Smooth muscle cell (in vitro differentiated cells): ENCODE results near the gene SPPL2B. TPM values are rescaled to one million over a fixed set of nuclear protein-coding genes. Genes with fewer than 3 reads are reported as not detected.
A peak's percentile ranks its signal among the peaks of the same experiment; 100 is the strongest.

ENCODE experiments used
- DNase-seq: peaks from one replicate; lab custom pipeline; 2025; ENCODE audit not compliant: unreplicated experiment; lab: John Stamatoyannopoulos, UW
- H2AFZ ChIP-seq: fragments of 200-600 bp; sonication (generic); 2 replicates; pipeline ENCODE4 v1.6.0; 2016; ENCODE audit warnings: antibody characterized with exemption, low read depth, mild to moderate bottlenecking
- H3F3A ChIP-seq: fragments of 200-600 bp; sonication (generic); 2 replicates; pipeline ENCODE4 v1.6.0; 2017; ENCODE audit warnings: antibody characterized with exemption, low read depth
- H3K27ac ChIP-seq: fragments of 200-600 bp; sonication (generic); 2 replicates; pipeline ENCODE4 v1.5.1; 2016; ENCODE audit warnings: low read depth, mild to moderate bottlenecking
- H3K27me3 ChIP-seq: fragments of 200-600 bp; sonication (generic); 2 replicates; pipeline ENCODE4 v1.6.1; 2016; ENCODE audit warnings: low read depth, mild to moderate bottlenecking
- H3K36me3 ChIP-seq: fragments of 200-600 bp; sonication (generic); 2 replicates; pipeline ENCODE4 v1.5.1; 2016; ENCODE audit warnings: low read depth
- H3K4me1 ChIP-seq: fragments of 200-600 bp; sonication (generic); 2 replicates; pipeline ENCODE4 v1.5.1; 2016; ENCODE audit warnings: low read depth
- H3K4me2 ChIP-seq: fragments of 200-600 bp; sonication (generic); 2 replicates; pipeline ENCODE4 v1.6.0; 2016; ENCODE audit warnings: mild to moderate bottlenecking
- H3K4me3 ChIP-seq: fragments of 200-600 bp; sonication (generic); 2 replicates; pipeline ENCODE4 v1.5.1; 2016; ENCODE audit warnings: mild to moderate bottlenecking
- H3K79me2 ChIP-seq: fragments of 200-600 bp; sonication (generic); 2 replicates; pipeline ENCODE4 v1.6.0; 2016; ENCODE audit warnings: low read depth, mild to moderate bottlenecking
- H3K9ac ChIP-seq: fragments of 200-600 bp; sonication (generic); 2 replicates; pipeline ENCODE4 v1.6.0; 2016; ENCODE audit warnings: low read depth
- H3K9me3 ChIP-seq: fragments of 200-600 bp; sonication (generic); replicated peaks from 2 replicates; pipeline ENCODE4 v1.5.1; 2016; ENCODE audit warnings: low read depth
- H4K20me1 ChIP-seq: fragments of 200-600 bp; sonication (generic); 2 replicates; pipeline ENCODE4 v1.6.0; 2016; ENCODE audit warnings: low read depth
- CTCF ChIP-seq: fragments of 200-600 bp; sonication (generic); IDR thresholded peaks from 2 replicates; pipeline ENCODE4 v1.5.1; 2017; ENCODE audit warnings: borderline replicate concordance, mild to moderate bottlenecking, antibody characterized with exemption; ENCODE audit not compliant: insufficient read depth, poor library complexity, severe bottlenecking
- WGBS: methylation state at CpG from one replicate; pipeline ENCODE4 v1.1.7; 2016; ENCODE audit warnings: low lambda C conversion rate; 5-methylcytosine and 5-hydroxymethylcytosine counted together
- polyA plus RNA-seq: library from polyadenylated mRNA; unstranded; fragments of >200 nt; fragmentation: Nextera tagmentation; extraction: Ambion mirVana; gene quantifications from 2 replicates; pipeline ENCODE4 v1.2.1, GENCODE V29; 2016
- total RNA-seq: library from RNA; depleted of rRNA; stranded (reverse); fragments of >200 nt; gene quantifications from 2 replicates; pipeline ENCODE4 v1.2.3, GENCODE V29; 2014

Gene SPPL2B
- total and polyA plus RNA-seq, 2 experiments from 2014 or later, result 53.6 to 54.7 TPM

GRCh38 chr19:2288818-2289713 lies 39.4 kb upstream of the SPPL2B start:
- DNase-seq, result no peak
- H2AFZ ChIP-seq, result no peak overlapping the region
- no peak overlapping the region for H3K4me3 ChIP-seq
- H3K36me3 ChIP-seq, result no peaks in the 10 kb centered on the region
- no peaks in the 10 kb centered on the region for H3K79me2 ChIP-seq
- no peaks in the 10 kb centered on the region for H3K9me3 ChIP-seq
- TF ChIP-seq CTCF, result no peak
- H3K9ac ChIP-seq, result no peak overlapping the region
- H3F3A ChIP-seq, result no peaks in the 10 kb centered on the region
- peaks cover 58% of the 10 kb centered on the region for H4K20me1 ChIP-seq
- H3K4me1 ChIP-seq, result peaks cover 10% of the 10 kb centered on the region
- no peak overlapping the region for H3K4me2 ChIP-seq
- H3K27ac ChIP-seq, result no peak overlapping the region
- peaks cover 76% of the 10 kb centered on the region for H3K27me3 ChIP-seq
- 91% methylated on average over 24 of the region's 28 CpGs for WGBS

DNA sequence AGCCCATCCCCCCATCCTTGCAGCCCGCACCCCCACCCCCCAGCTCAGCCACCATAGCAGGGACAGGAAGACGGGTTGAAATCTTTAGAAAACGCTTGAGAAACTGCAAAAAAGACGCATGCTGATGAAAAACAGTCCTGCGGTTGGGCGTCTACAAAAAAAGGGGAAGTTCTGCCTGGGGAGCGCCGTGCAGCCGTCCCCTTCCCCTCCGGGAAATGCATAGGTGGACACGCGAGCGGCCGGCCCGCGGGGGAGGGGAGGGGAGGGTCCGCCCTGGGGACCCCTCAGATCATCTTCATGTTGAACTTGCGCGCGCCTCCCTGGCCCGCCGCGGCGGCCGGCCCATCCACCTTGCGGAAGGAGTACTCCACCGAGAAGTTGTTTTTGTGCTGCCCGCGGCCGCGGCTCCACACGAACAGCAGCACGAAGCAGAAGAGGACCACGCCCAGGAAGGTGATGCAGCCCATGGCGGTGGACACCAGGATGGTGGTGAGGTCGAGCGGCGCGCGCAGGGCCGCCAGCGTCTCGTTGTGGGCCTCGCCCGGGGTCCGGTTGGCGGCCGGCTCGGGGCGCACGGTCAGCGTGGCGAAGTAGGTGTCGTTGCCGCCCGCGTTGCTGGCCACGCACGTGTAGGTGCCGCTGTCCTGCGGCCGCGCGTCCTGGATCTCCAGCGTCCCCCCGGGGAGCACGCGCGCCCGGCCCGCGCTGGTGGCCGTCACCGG lies 38.6 kb upstream of the SPPL2B start:
- Histone ChIP-seq H2AFZ (no peak overlapping the region), H3K27me3 (peaks cover 77% of the 10 kb centered on the region), H3K36me3 (no peaks in the 10 kb centered on the region), H3K4me3 (peak overlapping the region; percentile 21), H3K9ac (no peak overlapping the region), H3K4me1 (peaks cover 10% of the 10 kb centered on the region), H3K27ac (no peak overlapping the region), H3K79me2 (no peaks in the 10 kb centered on the region), H3K4me2 (peak overlapping the region; percentile 82), H3F3A (no peaks in the 10 kb centered on the region), H4K20me1 (peaks cover 58% of the 10 kb centered on the region), H3K9me3 (no peaks in the 10 kb centered on the region)
- no peak for TF ChIP-seq CTCF
- DNase-seq, result no peak
- WGBS, result 10% methylated on average over 56 of the region's 74 CpGs

DNA sequence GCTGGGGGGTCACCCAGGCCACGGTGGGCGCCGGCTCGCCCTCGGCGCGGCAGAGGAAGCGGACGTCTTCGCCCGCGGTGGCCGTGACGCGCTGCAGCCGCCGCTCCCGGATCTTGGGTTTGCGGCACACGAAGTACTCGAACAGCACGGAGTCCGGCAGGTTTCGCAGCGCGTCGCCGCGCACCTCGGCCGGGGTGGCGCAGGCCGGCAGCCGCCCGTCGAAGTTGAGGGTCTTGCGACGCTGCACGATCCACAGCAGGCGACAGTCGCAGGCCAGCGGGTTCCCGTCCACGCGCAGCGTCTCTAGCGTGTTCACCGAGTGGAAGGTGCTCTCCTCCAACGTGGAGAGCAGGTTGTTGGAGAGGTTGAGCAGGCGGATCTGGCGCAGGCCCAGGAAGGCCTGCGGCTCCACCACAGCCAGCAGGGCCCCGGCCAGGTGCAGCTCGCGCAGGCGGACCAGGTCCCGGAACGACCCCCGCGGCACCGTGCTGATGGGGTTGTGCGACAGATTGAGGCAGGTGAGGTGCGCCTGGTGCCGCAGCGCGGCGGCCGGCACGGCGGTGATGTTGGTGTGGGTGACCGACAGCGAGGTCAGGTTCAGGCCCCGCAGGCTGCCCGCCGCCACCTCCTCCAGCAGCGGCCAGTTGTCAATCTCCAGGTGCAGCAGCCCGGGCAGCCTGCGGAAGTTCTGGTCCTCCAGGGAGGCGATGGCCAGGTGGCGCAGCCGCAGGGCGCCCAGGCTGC lies 37.9 kb upstream of the SPPL2B start:
- Histone ChIP-seq H3K9me3 (no peaks in the 10 kb centered on the region), H4K20me1 (peaks cover 58% of the 10 kb centered on the region), H3K4me2 (peak overlapping the region; percentile 82), H2AFZ (no peak overlapping the region), H3K4me1 (peaks cover 10% of the 10 kb centered on the region), H3K79me2 (no peaks in the 10 kb centered on the region), H3F3A (no peaks in the 10 kb centered on the region), H3K9ac (no peak overlapping the region), H3K4me3 (peak overlapping the region; percentile 21), H3K27me3 (peaks cover 77% of the 10 kb centered on the region), H3K27ac (no peak overlapping the region), H3K36me3 (no peaks in the 10 kb centered on the region)
- DNase-seq, result no peak
- TF ChIP-seq CTCF, result no peak
- WGBS, result 11% methylated on average over 79 of the region's 82 CpGs
